HG03565 (cell line): ENCODE measurements around the gene CHST1.

ENCODE experiments used
- ATAC-seq: cut with Tn5 transposase; IDR thresholded peaks from one replicate; pipeline ENCODE4 v1.9.1; 2021; ENCODE audit warnings: mild to moderate bottlenecking, moderate library complexity; ENCODE audit not compliant: unreplicated experiment

Gene CHST1

GRCh38 chr11:45660729-45661438 lies 4.5 kb downstream of the CHST1 start:
- no peak for ATAC-seq

DNA sequence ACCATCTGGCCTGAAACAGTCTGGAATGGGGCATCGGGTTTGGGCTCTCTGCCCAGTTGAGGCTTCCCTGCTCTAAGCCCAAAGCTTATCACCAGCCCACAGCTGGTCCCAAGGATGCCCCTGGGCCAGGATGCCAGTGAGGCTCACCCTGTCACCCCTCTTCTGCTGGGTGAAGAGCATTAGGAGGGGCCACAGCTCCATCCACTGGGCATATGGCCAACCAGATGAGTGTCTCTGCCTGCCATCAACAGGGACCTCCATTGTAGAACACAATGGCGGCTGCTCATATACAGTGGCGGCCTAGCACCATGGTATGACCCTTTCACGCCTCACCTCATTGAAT lies 5.6 kb downstream of the CHST1 start:
- no peak for ATAC-seq

DNA sequence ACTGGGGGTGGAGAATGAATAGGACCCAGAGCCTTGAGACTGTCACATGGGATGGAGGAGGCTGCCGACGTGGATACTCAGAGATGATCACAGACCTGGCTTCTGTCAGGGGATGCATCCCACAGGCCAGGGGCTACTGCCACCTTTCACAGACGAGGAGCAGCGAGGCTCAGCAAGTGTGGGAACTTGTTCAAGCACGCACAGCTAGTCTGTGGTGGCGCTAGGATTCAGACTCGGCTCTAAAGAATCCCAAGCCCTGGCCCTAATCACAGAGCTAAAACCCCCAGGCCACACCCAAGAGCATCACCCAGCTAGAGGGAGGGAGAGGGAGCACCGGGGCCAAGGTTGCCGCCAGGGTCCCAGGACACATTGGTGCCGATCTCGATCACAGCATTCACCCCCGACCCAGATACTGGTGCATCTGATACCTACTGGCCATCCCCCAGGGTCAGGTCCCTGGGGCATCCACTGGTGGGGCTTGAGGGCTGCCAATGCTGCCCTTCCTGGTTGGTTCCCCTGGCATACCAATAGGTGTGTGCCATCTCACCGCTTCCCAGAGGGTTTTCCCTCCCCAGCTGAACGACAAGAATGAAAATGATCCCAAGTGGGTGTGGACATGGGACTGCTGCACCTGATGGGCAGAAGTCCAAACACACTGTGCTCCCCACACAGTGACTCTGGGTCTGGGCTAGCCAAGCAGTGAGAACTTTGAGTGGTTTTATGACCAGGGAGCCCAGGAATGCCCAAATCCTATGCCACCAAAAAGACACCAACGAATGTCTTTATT lies 6.2 kb downstream of the CHST1 start:
- ATAC-seq: no peak

- no peak for ATAC-seq
Measured at GRCh38 chr11:45658292-45658991, 7.0 kb downstream of the CHST1 start.

DNA sequence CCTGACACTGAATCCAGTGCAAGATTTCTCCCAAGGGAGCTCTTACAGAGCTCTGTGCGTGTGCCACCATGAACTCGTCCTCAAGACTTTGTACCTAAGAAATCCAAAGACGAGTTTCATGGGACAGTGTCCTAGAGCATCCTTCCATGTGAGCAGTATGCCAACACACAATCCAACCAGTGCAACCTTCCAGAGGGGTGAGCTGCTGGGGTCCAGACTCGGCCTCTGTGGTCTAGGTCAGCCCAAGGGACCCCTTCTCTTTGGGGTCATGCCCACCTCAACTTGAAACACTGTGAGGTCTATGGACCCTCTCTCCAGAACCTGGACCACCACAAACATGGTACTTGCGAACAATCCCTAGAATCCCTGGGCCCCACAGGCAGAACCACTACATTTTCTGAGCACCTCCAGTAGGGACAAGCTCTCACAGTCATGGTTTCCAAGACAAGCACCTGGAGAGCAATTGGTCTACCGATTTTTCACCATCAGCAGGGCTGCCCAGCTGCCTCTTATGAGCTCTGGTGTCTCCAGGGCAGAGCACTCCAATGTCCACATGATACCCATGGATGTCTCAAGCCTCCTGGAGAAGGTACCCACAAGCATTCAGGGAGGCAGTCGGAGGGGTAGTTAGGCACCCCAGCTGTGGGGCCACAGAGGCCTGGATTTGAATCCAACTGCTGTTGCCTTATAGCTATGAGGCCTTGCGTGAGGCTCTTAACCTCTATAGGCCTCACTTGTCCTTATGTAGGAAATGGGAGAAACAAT lies 7.7 kb downstream of the CHST1 start:
- ATAC-seq: no peak

DNA sequence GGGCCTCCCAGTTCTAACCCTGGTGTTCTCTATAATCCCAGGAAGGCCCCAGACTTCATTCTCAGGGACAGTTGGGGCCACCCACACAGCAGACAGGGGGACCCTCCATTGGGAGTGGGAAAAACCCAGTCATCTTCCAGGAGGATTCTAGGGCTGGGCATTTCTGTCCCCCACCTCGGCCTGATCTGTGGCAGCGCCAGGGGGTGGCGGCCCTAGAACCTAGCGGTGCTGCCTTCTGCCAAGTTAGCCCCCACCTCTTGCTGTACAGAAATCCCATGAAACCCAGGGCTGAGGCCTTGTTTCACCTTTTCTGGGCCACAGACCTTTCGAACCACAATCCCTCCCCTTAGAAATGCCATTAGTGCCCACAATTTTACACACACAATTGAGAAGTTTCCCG lies 9.6 kb downstream of the CHST1 start:
- ATAC-seq: no peak

DNA sequence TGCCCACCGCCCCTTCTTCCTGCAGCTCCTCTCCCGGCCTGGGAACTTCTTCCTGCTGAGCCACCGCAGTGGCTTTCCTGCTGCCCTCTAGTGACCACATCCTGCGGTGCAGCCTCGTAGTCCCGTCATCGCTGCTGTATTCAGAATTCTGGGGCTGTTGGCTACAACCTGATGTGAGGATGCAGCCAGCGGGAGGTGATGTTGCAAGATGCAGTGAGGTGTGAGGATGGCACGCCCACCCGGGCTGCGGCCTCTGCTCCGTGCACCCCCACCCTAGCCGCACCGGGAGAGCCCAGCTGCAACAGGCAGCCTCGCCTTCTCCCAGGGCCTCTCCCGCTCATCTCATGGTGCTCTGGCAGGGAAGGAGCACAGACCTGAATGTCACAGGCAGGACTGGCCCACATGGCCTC lies 10.1 kb downstream of the CHST1 start:
- ATAC-seq: no peak

DNA sequence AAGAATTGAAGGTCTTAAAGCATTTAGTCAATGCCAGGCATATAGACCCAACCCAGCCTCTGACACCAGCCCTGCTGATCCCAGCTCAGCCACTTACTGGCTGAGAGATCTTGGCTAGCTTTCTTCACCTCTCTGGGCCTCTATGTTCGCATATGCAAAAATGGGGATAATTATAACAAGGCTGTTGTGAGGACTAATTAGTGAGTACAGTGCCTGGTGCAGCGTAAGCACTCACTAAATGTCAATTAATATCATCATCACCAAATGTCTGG lies 10.5 kb downstream of the CHST1 start:
- no peak for ATAC-seq

- no peak for ATAC-seq
Measured at GRCh38 chr11:45654231-45655011, 11.0 kb downstream of the CHST1 start.

DNA sequence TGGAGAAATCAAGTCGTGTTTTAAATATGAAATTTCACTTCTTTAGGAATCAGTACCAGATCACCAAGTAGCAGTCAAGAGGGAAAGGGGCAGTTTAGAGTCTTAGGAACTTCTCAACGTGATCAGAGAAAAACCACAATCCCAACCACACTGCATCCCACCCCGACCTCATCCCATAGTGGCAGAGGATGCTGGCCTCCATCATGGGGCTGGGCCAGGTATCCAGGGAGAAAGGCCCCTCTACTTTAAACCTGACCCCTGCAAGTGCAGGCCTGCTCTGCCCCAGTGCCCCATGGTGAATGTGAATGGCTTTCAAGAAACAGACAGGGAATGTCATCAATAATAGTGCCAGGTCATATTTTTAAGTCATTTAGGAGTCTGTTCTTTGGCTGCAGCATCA lies 12.1 kb downstream of the CHST1 start:
- ATAC-seq: no peak

DNA sequence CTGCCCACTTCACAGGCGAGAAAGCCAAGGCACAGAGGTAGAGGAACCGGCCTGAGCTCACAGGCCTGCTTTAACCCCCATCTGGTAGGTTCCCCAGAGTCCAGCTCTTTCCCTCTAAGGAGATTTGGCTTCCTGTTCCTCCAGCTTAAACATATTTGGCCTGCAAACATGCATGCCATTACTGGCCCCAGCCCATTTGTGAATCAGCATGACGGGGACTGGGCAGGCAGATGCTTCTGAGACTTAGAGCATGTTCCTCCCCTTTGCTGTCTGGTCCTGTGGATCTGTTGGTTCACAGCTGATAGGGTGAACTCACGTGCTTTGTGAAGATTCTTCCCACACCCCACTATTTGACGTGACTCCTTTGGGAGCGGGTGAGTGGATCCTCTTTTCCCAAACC lies 12.6 kb downstream of the CHST1 start:
- ATAC-seq: no peak

GRCh38 chr11:45651841-45652749 lies 13.3 kb downstream of the CHST1 start:
- ATAC-seq: no peak

- no peak for ATAC-seq
Measured at GRCh38 chr11:45651156-45651555, 14.3 kb downstream of the CHST1 start.

DNA sequence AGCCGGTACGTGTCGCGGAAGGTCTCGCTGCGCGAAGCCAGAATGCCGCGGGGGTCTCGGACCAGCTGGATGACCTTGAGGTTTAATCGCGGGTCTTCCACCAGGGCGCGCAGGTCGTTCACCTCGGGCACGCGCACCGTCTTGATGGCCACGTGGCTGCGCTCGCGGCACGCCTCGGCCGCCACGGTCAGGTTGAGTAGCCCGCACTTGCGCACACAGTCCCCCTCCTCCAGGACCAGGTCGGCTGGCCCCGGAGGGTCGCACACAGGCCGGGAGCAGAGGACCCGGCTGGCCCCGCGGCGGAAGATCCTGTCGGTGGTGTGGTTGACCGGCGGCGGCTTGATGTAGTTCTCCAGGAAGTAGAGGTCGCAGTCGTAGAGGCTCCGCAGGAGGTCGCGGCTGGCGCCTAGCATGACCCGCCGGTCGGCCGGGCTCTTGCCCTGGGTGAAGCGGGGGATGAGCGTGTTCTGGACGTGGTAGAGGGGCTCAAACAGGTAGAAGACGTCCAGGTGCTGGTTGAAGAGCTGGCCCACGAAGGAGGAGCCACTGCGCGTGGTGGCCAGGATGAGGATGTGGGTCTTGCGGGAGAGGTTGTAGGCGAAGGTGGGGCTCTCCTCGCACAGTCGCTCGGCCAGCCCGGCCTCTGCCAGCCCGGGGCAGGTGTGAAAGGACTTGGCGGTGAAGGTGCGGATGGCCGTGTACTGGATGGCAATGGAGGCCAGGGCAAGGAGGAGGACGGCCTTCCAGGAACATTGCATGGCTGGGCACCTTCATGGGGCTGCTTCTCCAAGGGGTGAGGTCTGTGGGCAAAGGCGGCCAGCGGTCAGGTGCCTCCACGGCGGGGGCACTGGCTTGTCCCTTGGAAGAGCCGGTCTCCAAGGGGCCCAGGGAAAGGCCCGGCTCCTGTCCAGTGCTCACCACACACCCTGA lies 15.0 kb downstream of the CHST1 start:
- no peak for ATAC-seq

GRCh38 chr11:45649544-45650165 lies 15.8 kb downstream of the CHST1 start:
- no peak for ATAC-seq

GRCh38 chr11:45648931-45649330 lies 16.5 kb downstream of the CHST1 start:
- ATAC-seq: no peak

DNA sequence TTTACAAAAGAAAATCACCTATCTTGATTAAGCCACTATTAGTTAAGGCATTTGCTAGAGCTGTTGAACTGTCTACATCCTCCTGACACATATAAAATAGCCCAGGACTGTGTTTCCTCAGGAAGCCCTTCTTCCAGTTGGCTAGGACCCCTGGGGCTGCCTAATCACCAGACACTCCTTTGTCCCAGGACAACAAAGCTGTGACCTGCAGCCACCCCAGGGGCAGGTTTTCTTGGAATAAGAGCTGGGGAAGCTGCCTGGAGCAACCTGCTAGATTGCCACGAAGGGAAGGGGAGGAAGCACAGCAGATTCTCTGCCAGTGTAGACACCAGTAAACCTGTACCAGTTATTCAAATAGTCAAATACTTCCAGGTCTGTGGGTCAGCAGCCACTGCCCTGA lies 17.6 kb downstream of the CHST1 start:
- no peak for ATAC-seq

DNA sequence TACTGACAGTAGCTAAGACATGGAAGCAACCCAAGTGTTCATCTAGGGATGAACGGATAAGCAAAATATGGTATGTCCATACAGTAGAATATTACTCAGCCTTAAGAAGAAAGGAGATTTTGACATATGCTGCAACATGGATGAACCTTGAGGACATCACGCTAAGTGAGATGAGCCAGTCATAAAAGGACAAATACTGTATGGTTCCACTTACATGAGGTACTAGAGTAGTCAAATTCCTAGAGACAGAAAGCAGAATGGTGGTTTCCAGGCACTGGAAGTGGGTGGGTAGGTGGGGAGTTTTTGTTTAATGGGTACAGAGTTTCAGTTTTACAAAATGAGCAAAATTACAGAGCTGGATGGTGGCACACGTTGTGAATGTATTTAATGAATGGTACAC lies 18.1 kb downstream of the CHST1 start:
- no peak for ATAC-seq
